ENCODE data around the gene GOLGA8B.
A peak's percentile ranks its signal among the peaks of the same experiment; 100 is the strongest.
"Not testable (repeated sequence)": the region's sequence is repeated elsewhere in the genome, so short reads cannot be mapped to it uniquely, and the experiment has no call there.

Gene GOLGA8B, protein sequence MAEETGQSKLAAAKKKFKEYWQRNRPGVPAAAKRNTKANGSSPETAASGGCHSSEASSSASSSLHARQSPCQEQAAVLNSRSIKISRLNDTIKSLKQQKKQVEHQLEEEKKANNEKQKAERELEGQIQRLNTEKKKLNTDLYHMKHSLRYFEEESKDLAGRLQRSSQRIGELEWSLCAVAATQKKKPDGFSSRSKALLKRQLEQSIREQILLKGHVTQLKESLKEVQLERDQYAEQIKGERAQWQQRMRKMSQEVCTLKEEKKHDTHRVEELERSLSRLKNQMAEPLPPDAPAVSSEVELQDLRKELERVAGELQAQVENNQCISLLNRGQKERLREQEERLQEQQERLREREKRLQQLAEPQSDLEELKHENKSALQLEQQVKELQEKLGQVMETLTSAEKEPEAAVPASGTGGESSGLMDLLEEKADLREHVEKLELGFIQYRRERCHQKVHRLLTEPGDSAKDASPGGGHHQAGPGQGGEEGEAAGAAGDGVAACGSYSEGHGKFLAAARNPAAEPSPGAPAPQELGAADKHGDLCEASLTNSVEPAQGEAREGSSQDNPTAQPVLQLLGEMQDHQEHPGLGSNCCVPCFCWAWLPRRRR

DNA sequence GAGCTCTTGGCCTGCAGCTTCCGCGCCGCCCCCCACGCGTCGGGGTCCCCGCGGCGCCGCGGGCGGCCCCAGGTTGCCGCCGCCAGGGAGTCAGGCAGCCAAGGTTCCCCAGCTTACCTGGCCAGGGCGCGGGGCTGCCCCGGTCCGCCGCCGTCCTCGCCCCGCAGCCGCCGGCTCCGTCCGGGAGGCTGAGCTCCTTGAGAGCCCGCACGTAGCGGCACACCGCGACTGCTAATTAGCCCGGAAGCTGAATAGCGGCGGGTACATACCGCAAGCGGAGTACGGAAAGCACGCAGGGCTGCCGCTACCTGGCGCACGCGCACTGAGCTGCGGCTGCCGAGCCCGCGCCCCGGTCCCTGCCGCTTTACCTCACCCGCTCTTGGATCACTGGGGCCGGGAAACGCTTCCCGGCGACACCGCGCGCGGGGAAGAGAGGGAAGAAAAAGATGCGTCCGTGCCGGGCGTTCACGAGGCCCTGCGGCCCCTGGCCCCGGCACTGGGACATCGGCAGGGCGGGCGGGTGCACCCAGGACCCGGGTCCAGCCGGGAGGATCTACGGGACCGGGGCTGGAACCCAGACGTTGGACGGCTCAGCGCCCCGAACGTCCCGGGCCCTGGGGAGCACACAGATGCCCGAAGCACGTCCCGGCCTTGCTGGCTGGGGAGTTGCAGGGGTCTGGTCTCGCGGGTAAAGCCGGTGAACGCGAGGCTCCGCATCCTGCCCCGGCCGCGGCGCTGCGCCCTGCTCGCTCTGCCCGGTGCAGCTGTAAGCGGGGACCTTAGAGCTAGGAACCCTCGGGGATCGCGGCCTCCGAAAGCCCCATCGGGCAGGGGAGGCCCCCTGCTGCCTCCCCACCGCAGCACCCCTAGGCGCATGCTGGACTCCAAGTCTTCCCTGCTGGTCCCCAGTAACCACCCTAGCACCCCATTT is at the start of gene GOLGA8B:
TSS of gene GOLGA8B (minus strand) at position 253 of the 931 bp plus-strand sequence. CDS start 47,739 bp downstream, outside the sequence.
- peak; percentile 56 to 66 for DNase-seq (ENCODE audit: low read depth in 2 of 2)

DNA sequence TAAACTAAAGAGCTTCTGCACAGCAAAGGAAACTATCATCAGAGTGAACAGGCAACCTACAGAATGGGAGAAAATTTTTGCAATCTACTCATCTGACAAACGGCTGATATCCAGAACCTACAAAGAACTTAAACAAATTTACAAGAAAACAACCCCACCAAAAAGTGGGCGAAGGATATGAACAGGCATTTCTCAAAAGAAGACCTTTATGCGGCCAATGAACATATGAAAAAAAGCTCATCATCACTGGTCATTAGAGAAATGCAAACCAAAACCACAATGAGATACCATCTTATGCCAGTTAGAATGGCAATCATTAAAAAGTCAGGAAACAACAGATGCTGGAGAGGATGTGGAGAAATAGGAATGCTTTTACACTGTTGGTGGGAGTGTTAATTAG is 49.7 kb upstream of the GOLGA8B start:
- not testable (repeated sequence) for DNase-seq (ENCODE audit: low read depth in 2 of 2)

DNA sequence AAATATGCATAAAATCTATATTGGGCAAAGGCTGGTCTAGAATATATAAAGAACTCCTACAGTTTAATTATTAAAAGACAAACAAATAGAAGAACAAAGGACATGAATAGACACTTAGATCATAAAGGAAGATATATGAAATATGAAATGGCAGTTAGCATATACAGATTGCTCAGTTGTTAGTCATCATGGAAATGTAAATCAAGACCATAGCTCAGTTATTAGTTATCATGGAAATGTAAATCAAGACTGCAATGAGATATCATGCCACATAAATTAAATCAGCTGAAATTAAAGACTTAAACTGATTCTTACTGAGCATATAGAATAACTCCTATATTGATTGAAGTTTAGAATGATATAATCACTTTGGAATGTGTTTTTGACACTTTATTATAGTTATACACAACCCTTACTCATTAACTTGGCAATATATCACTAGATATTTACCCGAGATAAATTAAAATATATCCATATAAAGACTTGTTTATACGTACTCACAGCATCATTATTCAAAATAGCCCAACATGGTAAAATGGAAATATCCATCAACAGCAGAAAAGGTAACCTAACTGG is 45.2 kb upstream of the GOLGA8B start:
- DNase-seq (ENCODE audit: low read depth in 2 of 2): no peak

DNA sequence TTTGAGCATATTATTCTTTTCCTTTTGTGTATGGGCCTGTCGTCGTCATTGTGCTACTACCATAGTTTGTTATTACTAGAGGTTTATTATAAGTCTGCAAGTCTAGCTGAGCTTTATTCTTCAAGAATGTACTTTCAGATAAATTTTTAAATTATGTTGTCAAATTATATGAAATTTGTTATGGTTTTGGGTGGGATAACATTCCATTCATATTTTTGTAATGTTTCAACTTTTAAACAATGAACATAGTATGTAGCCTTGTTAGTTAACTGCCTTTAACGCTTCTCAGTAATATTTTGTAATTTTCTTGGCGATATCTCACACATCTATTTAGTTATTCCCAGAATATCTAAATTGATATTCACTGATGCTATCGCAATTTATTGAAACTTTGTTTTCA is 41.6 kb upstream of the GOLGA8B start:
- DNase-seq (ENCODE audit: low read depth in 2 of 2): no peak

DNA sequence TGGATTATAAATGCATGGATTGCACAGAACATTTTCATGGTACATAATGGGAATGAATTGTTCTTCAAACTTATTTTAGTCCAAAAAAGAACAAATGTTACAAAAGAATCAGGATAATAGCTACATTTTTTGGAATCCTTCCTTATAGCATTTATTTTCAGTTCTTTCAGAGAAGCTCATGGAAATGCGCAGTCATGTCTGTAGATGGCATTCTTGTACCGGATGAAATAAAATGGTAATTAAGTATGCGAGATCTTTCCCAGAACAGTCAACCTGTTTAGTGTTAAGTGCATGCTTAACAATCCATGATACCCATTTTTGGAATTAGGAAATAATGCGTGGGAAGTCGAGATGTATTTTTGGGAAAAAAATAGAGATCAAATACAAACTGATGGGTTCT is 38.2 kb upstream of the GOLGA8B start:
- DNase-seq (ENCODE audit: low read depth in 2 of 2): no peak

DNA sequence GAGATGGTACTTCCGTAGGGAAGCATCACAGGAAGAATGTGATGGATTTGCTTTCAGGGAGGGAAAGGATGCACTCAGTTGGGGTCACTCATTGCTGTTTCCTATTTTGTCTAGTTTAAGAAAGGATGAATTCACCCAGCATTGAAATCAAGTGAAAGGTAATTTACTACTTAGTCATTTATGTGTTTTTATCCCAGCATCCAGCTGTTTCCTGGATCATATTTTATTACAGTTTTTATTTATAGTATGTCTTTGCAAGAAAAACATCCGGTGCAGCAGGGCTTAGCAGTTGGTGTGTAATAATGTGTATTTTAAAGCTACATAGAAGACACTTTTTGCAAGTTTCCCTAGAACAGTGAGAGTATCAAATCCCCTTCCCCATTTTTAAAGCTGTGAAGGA is 37.4 kb upstream of the GOLGA8B start:
- DNase-seq (ENCODE audit: low read depth in 2 of 2): no peak

DNA sequence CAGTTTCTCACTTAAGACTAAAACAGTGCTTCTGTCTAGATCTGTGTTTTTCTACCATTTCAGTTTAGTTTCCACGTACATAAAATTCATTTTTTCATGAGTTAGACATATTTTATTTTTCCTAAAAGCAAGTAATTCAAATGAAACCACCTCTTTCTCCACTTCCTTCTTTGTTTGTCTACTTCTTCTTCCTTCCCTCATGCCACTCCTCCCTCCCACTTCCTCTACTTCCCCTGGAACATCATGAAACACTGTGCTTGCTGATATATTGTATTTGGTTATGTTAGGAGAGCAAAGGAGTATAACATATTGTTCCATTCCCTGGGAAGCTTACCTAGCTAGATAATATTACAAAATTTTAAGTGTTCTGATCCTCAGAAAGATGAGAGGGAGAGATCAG is 36.7 kb upstream of the GOLGA8B start:
- DNase-seq (ENCODE audit: low read depth in 2 of 2): no peak

DNA sequence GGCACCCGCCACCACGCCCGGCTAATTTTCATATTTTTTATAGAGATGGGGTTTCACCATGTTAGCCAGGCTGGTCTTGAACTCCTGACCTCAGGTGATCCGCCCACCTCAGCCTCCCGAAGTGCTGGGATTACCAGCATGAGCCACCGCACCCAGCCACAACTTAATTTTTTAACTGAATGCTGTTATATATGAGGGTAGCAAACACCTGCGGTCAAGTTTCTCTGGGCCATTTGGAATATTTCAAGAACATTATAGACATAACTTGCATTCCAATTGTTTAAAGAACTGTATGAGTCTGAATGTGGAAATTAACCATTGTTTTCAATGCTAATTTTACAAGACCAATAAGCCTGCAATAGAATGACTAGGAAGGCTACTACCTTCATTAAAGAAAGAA is 35.7 kb upstream of the GOLGA8B start:
- DNase-seq (ENCODE audit: low read depth in 2 of 2): no peak

DNA sequence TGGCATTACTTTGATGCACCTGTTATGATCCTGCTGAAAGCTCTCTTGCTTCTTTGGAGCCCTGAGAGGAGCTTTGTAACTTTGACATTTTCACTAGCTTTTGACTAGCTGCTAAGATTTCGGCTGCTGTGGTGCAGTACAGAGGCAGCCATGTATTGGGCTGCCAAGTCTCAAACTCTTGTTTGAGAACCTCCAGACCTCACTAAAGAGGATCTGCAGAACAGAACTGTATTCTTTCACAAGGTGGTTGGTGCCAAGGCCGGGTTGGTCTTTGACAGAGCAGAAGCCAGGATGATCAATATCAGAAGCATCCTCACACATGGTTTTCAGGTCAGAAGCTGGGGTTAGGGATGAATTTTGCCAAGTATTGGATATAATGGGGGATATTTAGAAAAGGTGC is 34.6 kb upstream of the GOLGA8B start:
- no peak for DNase-seq (ENCODE audit: low read depth in 2 of 2)

DNA sequence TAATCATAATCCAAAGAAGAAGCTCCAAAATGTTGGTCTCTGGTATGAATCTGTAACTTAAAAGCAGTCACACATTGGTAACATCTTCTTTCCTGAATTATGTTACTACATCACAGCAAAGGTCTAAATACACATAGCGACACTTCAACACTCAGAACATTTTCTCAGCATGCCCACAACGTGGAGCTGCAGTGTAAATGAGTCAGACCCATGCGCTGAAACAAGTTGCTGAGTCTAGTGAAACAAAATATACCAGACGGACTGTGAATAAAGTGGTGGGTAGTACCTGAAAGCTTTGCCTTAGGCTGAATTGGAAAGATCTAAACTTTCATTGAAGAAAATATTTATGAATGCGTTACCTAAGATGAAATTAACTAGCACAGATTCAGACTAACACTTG is 33.2 kb upstream of the GOLGA8B start:
- no peak for DNase-seq (ENCODE audit: low read depth in 2 of 2)

DNA sequence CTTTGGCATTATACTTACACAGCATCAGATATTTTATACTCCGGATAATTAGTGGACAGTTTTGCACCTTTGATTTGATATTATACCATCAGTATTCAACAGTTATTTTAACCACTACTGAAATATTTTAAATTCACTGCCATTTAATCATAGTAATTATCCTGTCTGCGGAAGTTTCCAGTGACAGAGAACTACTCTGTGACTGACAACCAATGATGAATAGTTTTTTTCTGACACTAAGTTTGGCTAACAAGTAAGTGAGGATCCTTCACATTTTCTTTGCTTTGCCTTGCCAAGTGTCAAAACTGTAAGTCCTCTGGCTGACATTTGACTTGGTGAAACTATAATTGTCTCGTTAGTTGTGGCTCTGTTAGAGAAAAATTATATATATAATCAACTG is 30.5 kb upstream of the GOLGA8B start:
- no peak for DNase-seq (ENCODE audit: low read depth in 2 of 2)

DNA sequence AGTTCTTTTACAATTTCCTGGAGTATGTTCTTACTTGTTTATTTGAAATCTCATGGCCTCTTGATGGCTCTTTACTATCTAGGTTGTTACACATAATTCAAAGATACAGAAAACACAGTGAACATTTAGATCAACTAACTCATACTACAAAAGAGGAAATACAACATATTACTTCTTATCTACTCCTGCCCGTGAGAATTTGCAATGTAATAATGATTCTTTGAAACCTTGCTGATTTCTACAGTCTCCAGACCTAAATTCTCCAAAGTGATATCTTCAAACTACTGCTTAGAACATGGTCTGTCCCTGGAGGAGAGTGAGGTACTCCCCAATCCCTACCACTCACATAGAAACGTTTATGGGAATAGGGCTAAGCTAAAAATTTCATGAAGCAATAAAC is 29.9 kb upstream of the GOLGA8B start:
- DNase-seq (ENCODE audit: low read depth in 2 of 2): no peak

DNA sequence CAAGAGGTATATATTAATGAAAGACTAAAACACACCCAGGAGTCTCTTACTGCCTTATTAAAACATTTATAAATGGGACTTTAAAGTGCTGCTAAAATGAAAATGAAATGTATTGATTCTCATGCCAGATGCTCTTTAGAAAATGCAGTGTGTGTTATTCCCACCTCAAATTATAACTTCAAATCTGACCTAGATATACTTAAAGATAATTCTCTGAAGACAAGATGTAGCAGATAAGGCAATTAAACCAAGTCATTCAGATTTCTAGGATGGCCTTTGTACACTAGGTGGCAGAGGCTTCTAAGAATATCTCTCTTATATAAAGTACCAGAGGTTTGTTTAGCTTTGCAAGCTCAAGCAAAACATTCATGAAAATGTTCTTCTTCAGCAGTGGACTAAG is 26.9 kb upstream of the GOLGA8B start:
- DNase-seq (ENCODE audit: low read depth in 2 of 2): no peak

DNA sequence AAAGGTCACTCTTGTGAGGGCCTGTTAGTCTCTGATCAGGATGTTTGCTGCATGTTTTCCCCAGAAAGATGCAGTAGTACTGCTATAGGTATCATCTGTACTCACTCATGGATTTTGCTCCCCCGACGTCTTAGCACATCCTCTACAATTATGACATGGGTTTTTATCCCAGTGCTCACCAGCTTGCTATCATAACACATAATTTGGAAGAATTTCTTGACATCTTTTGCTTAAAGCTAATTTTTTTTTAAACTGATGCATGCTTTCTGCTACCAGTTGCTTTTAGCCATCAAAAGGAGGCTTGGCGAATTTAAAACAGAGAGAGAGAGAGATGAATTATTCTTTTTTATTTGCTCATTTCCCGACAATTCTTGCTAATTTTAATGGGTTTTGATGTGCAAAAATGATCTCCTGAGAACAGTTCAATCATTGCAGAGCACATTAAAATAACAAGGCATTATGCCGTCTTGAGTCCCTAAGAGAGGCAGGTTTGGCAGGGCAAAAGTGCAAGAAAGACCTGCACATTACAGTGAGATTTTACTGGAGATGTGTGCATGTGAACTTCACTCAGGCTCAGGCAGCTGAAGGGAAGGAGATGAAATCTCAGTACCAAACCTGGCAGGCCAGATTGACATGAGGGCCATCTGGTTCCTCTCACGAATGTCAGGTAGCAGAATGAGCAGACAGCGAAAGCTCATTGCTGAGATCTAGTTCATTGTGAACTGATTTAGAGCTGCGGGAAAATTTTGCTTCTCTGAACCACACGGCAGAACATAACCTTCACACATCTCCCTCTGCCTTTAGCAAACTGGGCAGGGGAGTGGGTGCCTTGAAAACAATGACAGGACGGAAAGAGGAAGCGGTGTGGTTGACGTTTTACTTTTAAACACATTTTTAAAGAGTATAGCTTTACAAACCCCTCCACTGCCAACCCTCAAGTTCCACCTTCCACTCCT is 25.9 kb upstream of the GOLGA8B start:
- no peak for DNase-seq (ENCODE audit: low read depth in 2 of 2)

DNA sequence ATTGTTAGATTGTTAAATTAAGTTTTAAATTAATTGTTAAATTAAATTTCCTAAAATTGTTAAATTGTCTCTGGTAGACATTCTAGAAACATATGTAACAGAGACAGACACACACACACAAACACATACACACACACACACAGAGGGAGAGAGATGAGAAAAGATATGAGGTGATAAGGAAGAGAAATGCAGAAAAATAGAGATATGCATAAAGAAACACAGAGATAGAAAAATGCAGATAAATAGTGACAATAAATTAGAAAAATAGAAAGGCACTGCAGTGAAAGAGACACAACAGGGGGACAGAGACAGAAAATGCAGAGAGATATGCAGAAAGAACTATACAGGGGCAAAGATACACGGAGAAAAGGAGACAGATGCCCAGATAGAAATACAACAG is 25.1 kb upstream of the GOLGA8B start:
- DNase-seq (ENCODE audit: low read depth in 2 of 2): no peak

DNA sequence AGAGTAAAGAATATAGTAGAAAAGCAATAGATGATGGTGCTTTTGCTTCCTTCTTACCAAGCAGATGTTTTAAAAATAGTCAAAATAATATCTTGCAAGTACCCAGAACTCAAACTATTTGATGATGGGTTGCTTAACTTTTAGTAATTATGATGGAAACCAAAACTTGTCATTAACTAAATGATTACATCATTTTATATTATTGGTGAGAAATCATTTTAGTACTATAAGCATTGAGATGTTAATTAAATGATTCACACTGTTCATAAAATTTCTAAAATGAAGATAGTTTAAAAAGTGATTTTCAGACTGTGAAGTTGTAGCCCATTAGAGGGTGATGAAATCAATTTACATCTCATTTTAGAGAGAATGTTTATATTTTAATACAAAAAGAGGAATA is 24.4 kb upstream of the GOLGA8B start:
- DNase-seq (ENCODE audit: low read depth in 2 of 2): no peak

DNA sequence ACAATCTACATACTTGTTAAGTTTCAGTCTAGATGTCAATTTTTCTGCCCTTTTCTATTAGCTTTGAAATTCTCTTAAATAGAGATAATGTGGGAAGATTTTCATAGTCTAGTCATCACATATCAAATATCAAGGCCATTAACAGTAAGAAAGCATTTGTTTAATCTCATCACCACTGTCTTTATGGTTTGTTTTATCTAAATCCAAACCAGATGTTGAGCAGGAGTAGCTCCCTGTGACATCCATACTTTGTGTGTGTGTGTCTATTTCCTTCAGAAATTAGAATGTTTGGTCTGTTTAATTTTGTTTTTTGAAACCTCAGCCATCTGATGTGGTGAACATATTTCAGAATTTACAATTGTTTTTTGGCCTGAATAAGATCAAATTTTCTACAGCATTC is 23.1 kb upstream of the GOLGA8B start:
- no peak for DNase-seq (ENCODE audit: low read depth in 2 of 2)

DNA sequence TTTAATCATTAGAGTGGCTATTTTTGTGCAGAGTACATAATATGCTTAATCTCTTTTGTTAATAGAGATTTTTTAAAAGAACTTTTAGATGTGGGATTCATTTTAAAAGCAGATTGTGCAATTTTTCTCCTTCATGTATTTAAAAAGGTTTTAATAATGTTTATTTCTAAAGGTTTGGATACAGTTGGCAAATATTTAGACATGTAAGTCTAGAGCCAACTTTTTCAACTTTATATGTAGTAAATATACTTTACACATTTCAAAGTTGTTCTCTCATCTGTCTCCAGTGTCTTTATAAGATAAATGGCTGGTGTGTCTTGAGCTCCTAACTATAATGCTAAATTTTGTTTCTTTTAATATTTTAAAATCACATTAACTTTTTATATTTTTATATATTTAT is 22.7 kb upstream of the GOLGA8B start:
- no peak for DNase-seq (ENCODE audit: low read depth in 2 of 2)

DNA sequence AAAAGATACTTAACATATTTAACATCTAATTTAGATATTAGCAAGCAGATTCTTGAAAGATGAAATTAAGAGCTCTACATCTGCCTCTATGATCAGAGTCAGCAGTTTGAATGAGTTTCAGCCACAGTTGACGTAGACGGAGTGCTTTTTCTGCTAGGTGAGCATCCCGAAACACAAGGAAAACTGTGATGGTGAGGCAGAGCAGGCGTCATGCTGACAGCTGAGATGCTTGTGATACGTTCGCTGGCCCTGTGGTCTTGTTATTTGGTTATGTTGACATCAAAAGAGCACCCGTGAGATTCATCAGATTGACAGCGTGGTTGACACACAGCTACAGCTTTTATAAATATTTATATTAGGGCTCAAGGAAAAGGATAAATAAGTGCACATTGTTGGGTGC is 19.6 kb upstream of the GOLGA8B start:
- DNase-seq (ENCODE audit: low read depth in 2 of 2): no peak

DNA sequence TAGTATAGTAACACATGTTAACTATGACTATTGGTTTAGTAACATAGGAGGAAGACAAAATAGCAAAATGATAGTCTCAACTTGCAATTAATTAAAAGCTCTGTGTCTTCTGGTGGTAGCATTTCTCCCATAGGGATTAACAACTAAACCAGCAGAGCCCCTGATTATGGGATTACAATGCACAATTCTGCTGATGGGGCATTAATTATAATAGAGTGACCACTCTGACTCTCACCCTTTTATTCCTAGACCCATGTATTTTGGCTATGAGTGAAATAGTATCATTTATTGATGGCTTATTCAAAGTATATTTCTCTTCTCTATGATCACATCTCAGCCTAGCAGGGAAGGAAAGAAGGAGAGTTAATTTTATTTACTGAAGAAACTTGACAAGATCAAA is 17.5 kb upstream of the GOLGA8B start:
- no peak for DNase-seq (ENCODE audit: low read depth in 2 of 2)

Measured in stimulated activated CD8-positive, alpha-beta memory T cell treated with anti-CD3 and anti-CD28 coated beads, Interleukin-15, amount 100 ng/mL, for 4 hours (primary cell).